GM06990 (cell line): Measurements from ENCODE around the gene CFAP119.
A peak's percentile ranks its signal among the peaks of the same experiment; 100 is the strongest.

ENCODE experiments used
- DNase-seq: peaks from one replicate; pipeline ENCODE4 v3.0.0-alpha.2; 2011; ENCODE audit not compliant: insufficient read length; ENCODE audit errors: extremely low read depth
- H3K27me3 ChIP-seq: replicated peaks from 2 replicates; pipeline ENCODE4 v1.6.0; 2011; ENCODE audit warnings: low read length; ENCODE audit not compliant: control insufficient read depth, insufficient read depth
- H3K36me3 ChIP-seq: 2 replicates; pipeline ENCODE4 v1.5.1; 2011; ENCODE audit warnings: low read length; ENCODE audit not compliant: control insufficient read depth, insufficient read depth
- H3K4me3 ChIP-seq: replicated peaks from 2 replicates; pipeline ENCODE4 v1.5.1; 2011; ENCODE audit warnings: low read depth, mild to moderate bottlenecking, control low read depth, low read length
- TF ChIP-seq, protein P1 (sequence below): IDR thresholded peaks from 2 replicates; pipeline ENCODE4 v1.5.1; 2011; ENCODE audit warnings: low read length, control low read depth, mild to moderate bottlenecking, inconsistent platforms; ENCODE audit not compliant: insufficient read depth, poor library complexity, severe bottlenecking

CFAP119 gene

DNA sequence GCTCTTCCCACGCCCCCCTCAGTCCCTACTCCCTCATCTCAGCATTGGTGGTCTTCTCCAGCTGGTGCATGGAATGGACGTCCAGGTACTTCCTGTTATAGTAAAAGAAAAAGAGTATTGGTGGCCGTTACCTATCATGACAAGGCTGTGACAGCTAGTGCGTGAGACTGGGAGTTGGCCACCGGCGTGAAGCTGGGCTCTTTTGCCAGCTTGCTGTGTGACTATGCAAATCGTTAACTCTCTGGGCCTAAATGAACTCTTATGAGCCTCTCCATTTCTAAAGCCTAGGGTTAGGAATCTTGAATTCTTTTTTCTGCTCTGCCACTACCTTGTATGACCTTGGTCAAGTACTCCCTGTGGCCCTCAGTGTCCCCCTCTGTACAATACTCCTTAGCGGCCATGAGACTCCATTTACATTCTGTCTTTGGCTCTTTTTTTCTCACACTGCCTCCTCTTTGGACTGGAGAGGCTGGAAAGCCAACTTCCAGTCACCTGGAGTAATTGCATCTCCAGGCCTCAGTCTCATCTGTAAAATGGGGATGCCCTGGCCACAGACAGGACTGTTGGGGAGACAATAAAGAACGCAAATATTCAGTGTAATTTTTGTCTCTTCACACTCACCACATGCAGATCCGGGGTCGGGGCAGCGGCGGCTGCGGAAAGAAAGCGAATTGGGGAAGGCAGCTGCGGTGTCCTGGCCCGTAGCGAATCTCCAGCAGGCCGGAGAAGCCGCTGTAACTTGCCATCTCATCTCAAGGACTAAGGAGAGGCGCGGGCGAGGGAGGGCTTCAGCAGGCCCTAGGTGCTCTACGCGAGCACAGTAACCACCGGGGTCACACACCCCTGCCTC lies 1.1 kb downstream of the CFAP119 start:
- Histone ChIP-seq H3K4me3 (peak overlapping the region; percentile 80), H3K27me3 (no peaks in the 10 kb centered on the region), H3K36me3 (peaks cover 34% of the 10 kb centered on the region)
- TF ChIP-seq, protein P1, sequence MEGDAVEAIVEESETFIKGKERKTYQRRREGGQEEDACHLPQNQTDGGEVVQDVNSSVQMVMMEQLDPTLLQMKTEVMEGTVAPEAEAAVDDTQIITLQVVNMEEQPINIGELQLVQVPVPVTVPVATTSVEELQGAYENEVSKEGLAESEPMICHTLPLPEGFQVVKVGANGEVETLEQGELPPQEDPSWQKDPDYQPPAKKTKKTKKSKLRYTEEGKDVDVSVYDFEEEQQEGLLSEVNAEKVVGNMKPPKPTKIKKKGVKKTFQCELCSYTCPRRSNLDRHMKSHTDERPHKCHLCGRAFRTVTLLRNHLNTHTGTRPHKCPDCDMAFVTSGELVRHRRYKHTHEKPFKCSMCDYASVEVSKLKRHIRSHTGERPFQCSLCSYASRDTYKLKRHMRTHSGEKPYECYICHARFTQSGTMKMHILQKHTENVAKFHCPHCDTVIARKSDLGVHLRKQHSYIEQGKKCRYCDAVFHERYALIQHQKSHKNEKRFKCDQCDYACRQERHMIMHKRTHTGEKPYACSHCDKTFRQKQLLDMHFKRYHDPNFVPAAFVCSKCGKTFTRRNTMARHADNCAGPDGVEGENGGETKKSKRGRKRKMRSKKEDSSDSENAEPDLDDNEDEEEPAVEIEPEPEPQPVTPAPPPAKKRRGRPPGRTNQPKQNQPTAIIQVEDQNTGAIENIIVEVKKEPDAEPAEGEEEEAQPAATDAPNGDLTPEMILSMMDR: no peak
- no peak for DNase-seq

DNA sequence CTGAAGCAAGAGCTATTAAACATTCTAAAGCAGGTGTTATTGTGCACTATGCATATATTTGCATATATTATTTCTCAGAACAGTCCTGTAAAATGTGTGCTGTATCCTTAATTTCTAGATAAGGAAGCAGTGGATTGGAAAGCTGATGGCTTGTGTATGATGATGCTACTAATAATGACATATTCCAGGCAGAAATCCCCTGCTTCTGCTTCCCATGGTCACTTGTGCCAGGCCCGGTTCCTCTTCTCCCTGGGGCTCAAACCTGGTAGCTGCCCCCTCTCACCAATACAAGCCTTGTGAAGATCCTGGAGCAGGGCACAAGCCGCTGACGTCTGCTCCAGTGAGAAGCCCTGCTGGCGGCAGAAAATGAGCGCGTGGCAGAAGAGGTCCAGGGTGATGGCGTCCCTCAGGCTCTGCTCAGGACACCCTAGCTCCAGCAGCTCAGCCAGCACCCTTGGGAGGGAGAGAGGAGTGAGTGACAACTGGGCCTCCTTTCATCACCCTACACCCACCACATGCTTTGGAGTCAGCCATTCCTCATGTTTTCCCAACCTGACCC lies 1.8 kb downstream of the CFAP119 start:
- TF ChIP-seq, protein P1: no peak
- Histone ChIP-seq H3K4me3 (no peak overlapping the region), H3K36me3 (peaks cover 27% of the 10 kb centered on the region), H3K27me3 (no peaks in the 10 kb centered on the region)
- no peak for DNase-seq

DNA sequence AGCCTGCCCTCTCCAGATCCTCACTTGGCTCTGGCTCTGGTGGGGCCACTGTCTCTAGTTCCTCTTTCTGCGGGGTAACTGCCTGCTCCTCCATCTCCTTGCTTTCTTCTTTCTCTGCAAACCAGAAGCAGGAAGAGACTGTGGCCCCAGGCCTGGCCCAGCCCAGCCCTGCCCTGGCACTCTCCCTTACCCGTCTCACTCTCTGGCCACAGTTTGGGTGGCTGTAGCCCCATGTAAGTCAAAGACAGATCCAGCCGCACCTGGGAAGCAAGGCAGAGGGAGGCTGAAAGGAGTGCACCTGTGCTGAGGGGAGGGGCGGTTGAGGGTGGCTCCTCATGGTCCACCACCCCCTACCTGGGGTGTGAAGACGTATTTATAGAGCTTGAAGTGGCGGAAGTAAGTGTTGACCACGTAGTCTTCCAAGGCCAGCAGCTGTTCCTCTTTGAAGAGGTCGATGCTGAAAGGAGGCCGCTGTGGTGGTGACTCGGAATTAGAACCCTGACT lies 2.8 kb downstream of the CFAP119 start:
- TF ChIP-seq, protein P1: no peak
- Histone ChIP-seq H3K4me3 (no peak overlapping the region), H3K27me3 (no peaks in the 10 kb centered on the region), H3K36me3 (peaks cover 17% of the 10 kb centered on the region)
- no peak for DNase-seq

DNA sequence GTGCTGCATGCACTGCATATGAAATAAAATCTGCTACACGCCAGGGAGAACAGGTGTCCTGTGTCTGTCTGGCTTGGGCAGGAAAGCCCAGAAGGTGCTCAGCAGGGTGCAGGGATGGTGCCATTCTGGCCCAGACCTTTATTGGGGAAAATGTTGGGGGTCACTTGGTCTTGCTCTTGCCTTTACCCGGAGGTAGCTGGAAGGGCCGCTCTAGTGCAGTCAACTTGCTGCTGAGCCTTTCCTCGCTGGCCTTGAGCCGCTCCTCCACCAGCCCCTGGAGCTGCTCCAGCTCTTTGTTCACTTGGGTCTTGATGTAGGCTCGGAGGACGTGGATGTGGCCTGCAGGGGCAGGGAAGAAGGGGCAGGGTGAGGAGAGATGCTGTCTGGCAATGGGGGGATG lies 4.5 kb downstream of the CFAP119 start:
- TF ChIP-seq, protein P1: no peak
- Histone ChIP-seq H3K27me3 (no peaks in the 10 kb centered on the region), H3K4me3 (no peak overlapping the region), H3K36me3 (peaks cover 24% of the 10 kb centered on the region)
- no peak for DNase-seq

DNA sequence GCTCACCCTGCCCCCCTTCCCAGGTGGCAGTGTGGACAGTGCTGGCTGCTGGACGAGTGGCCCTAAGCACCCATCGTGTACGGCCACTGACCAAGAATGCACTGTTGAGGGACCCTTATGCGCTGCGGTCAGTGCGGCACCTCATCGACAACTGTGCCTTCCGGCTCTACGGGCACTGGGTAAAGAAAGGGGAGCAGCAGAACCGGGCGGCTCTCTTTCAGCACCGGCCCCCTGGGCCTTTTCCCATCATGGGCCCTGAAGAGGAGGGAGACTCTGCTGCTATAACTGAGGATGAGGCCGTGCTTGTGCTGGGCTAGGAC lies 5.1 kb downstream of the CFAP119 start:
- DNase-seq: no peak
- H3K27me3 ChIP-seq: no peaks in the 10 kb centered on the region
- no peak overlapping the region for H3K4me3 ChIP-seq
- peaks cover 24% of the 10 kb centered on the region for H3K36me3 ChIP-seq
- TF ChIP-seq, protein P1: no peak
